ENCODE measurements around the gene MAP2. TPM values are rescaled to one million over a fixed set of nuclear protein-coding genes. Genes with fewer than 3 reads are reported as not detected.

Gene MAP2
- total and polyA plus RNA-seq, 2 donors (not counting 1 experiment from before 2014, with no cell fraction given), result 51.0 to 60.1 TPM

- no peaks in the 10 kb centered on the region for H3K27me3 ChIP-seq (ENCODE audit: control insufficient read depth, insufficient read depth, low read length)
These were observed 93.6 kb downstream of the MAP2 start for GRCh38 chr2:209517436-209517835.

DNA sequence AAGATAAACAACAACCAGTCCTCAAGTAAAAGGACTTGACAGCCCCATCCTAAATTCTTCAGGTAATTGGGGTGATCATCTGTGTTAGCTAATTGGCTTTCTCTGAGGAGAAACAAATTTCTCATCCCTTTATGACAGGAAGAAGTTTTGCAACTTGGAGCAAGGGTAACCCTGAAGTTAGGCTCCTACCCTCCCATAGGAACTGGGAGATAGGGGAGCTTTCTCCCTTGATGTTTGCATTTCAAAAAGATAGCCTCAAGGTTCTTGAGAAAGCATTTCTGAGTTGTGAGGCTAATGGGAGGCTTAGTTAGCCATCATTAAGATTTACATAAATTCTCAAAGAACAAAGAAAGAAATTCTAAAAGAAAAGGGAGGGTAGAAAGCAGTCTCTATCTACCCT, 95.4 kb downstream of the MAP2 start:
- DNase-seq (ENCODE audit: low read depth in 2 of 2), result no peak
- no peaks in the 10 kb centered on the region for H3K27me3 ChIP-seq (ENCODE audit: control insufficient read depth, insufficient read depth, low read length)
- H3K4me1 ChIP-seq (ENCODE audit: control insufficient read depth, extremely low read depth, insufficient read depth, low read length), result no peaks in the 10 kb centered on the region
- H3K9ac ChIP-seq (ENCODE audit: insufficient read depth, low read length), result no peak overlapping the region
- H3K79me2 ChIP-seq (ENCODE audit: control insufficient read depth, insufficient read depth, low read length), result no peaks in the 10 kb centered on the region
- no peak overlapping the region for H3K4me2 ChIP-seq (ENCODE audit: extremely low read depth, insufficient read depth, low read length)
- H3K9me3 ChIP-seq (ENCODE audit: control insufficient read depth, insufficient read depth, low read depth, low read length), result no peaks in the 10 kb centered on the region
- H3K4me3 ChIP-seq (replicated peaks in 1 of 4; ENCODE audit: control extremely low read depth in 1 of 4, insufficient read depth in 1 of 4, low read depth in 3 of 4, low read length in 4 of 4), result no peak overlapping the region
- no peak overlapping the region for H3K27ac ChIP-seq (ENCODE audit: insufficient read depth, low read length)
- no peaks in the 10 kb centered on the region for H4K20me1 ChIP-seq (ENCODE audit: control insufficient read depth, extremely low read depth, insufficient read depth, low read length)
- H2AFZ ChIP-seq (ENCODE audit: low read length), result no peak overlapping the region
- TF ChIP-seq EZH2 (IDR thresholded peaks at IDR 0.05; ENCODE audit: low read length, missing control alignments), result no peak
- no peak for TF ChIP-seq CTCF (conservative IDR thresholded peaks at IDR 0.05 in 1 of 2, IDR thresholded peaks at IDR 0.05 in 1 of 2; ENCODE audit: low read depth in 1 of 2, low read length in 2 of 2)
- H3K36me3 ChIP-seq (ENCODE audit: control insufficient read depth, insufficient read depth, low read length), result no peaks in the 10 kb centered on the region

More at GRCh38 chr2:209517436-209517835, 93.6 kb downstream of the MAP2 start:
- no peaks in the 10 kb centered on the region for H4K20me1 ChIP-seq (ENCODE audit: control insufficient read depth, extremely low read depth, insufficient read depth, low read length)
- no peak overlapping the region for H2AFZ ChIP-seq (ENCODE audit: low read length)
- H3K27ac ChIP-seq (ENCODE audit: insufficient read depth, low read length), result no peak overlapping the region
- H3K4me2 ChIP-seq (ENCODE audit: extremely low read depth, insufficient read depth, low read length), result no peak overlapping the region
- H3K36me3 ChIP-seq (ENCODE audit: control insufficient read depth, insufficient read depth, low read length), result no peaks in the 10 kb centered on the region
- no peak overlapping the region for H3K9ac ChIP-seq (ENCODE audit: insufficient read depth, low read length)
- H3K79me2 ChIP-seq (ENCODE audit: control insufficient read depth, insufficient read depth, low read length), result no peaks in the 10 kb centered on the region
- H3K9me3 ChIP-seq (ENCODE audit: control insufficient read depth, insufficient read depth, low read depth, low read length), result no peaks in the 10 kb centered on the region
- no peak overlapping the region for H3K4me3 ChIP-seq (replicated peaks in 1 of 4; ENCODE audit: control extremely low read depth in 1 of 4, insufficient read depth in 1 of 4, low read depth in 3 of 4, low read length in 4 of 4)
- DNase-seq (ENCODE audit: low read depth in 2 of 2), result no peak
- H3K4me1 ChIP-seq (ENCODE audit: control insufficient read depth, extremely low read depth, insufficient read depth, low read length), result no peaks in the 10 kb centered on the region
- no peak for TF ChIP-seq EZH2 (IDR thresholded peaks at IDR 0.05; ENCODE audit: low read length, missing control alignments)
- TF ChIP-seq CTCF (conservative IDR thresholded peaks at IDR 0.05 in 1 of 2, IDR thresholded peaks at IDR 0.05 in 1 of 2; ENCODE audit: low read depth in 1 of 2, low read length in 2 of 2), result no peak

DNA sequence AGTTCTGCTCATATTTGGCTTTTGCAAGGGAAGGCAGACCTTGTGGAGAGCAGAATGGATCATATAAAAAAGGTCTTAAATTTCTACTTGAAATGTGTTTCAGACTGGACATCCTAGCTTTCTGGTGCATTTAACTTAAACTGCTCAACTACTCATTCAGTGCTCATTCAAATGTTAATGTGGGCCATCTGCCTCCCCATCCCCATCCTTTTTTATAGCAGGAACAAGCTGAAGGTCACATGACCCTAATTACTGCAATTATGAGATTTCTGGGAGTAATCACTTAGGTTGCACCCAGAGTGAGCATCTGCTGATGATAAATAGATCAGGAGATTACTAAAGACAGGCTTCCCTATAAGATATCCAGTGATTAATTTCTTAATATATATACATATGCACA, 96.1 kb downstream of the MAP2 start:
- Histone ChIP-seq H3K27ac (ENCODE audit: insufficient read depth, low read length) (no peak overlapping the region), H3K27me3 (ENCODE audit: control insufficient read depth, insufficient read depth, low read length) (no peaks in the 10 kb centered on the region), H3K9me3 (ENCODE audit: control insufficient read depth, insufficient read depth, low read depth, low read length) (no peaks in the 10 kb centered on the region), H3K36me3 (ENCODE audit: control insufficient read depth, insufficient read depth, low read length) (no peaks in the 10 kb centered on the region), H3K4me1 (ENCODE audit: control insufficient read depth, extremely low read depth, insufficient read depth, low read length) (no peaks in the 10 kb centered on the region), H3K9ac (ENCODE audit: insufficient read depth, low read length) (no peak overlapping the region), H3K79me2 (ENCODE audit: control insufficient read depth, insufficient read depth, low read length) (no peaks in the 10 kb centered on the region), H3K4me2 (ENCODE audit: extremely low read depth, insufficient read depth, low read length) (no peak overlapping the region), H4K20me1 (ENCODE audit: control insufficient read depth, extremely low read depth, insufficient read depth, low read length) (no peaks in the 10 kb centered on the region), H2AFZ (ENCODE audit: low read length) (no peak overlapping the region), H3K4me3 (replicated peaks in 1 of 4; ENCODE audit: control extremely low read depth in 1 of 4, insufficient read depth in 1 of 4, low read depth in 3 of 4, low read length in 4 of 4) (no peak overlapping the region)
- TF ChIP-seq EZH2 (IDR thresholded peaks at IDR 0.05; ENCODE audit: low read length, missing control alignments) (no peak), CTCF (conservative IDR thresholded peaks at IDR 0.05 in 1 of 2, IDR thresholded peaks at IDR 0.05 in 1 of 2; ENCODE audit: low read depth in 1 of 2, low read length in 2 of 2) (no peak)
- no peak for DNase-seq (ENCODE audit: low read depth in 2 of 2)
